ENCODE measurements around the gene DNM3. TPM values are rescaled to one million over a fixed set of nuclear protein-coding genes. Genes with fewer than 3 reads are reported as not detected.

The DNM3 gene
- total and polyA plus RNA-seq, 2 experiments from 2014 or later, result 5.2 to 12.2 TPM

- Histone ChIP-seq H3K4me1 (ENCODE audit: insufficient read depth) (peaks cover 22% of the 10 kb centered on the region), H2AFZ (no peak overlapping the region), H3K36me3 (ENCODE audit: insufficient read depth) (no peaks in the 10 kb centered on the region), H3K9me2 (ENCODE audit: insufficient read depth) (no peaks in the 10 kb centered on the region), H4K20me1 (replicated peaks; ENCODE audit: insufficient read depth) (no peaks in the 10 kb centered on the region), H3K27me3 (ENCODE audit: insufficient read depth) (no peaks in the 10 kb centered on the region), H3K4me3 (no peak overlapping the region), H3K79me2 (replicated peaks; ENCODE audit: insufficient read depth) (no peaks in the 10 kb centered on the region), H3F3A (replicated peaks; ENCODE audit: low read depth) (no peaks in the 10 kb centered on the region), H3K4me2 (no peak overlapping the region), H3K27ac (ENCODE audit: low read depth) (no peak overlapping the region)
- Mint-ChIP-seq H3K27me3 (ENCODE audit: insufficient read depth, low read depth, poor library complexity) (no peaks in the 10 kb centered on the region), H3K27ac (no peak overlapping the region), H3K4me1 (peaks cover 20% of the 10 kb centered on the region), H3K36me3 (ENCODE audit: low read depth) (no peaks in the 10 kb centered on the region; the same call in 2 of the 3 replicates), H3K9me3 (no peaks in the 10 kb centered on the region), H3K4me3 (no peak overlapping the region)
- no peak for ATAC-seq
- TF ChIP-seq EZH2phosphoT487 (IDR thresholded peaks at IDR 0.05; ENCODE audit: unreplicated experiment), result no peak
- TF ChIP-seq EZH2 (IDR thresholded peaks at IDR 0.05; ENCODE audit: low read depth, unreplicated experiment), result no peak
- TF ChIP-seq ZNF331 (CRISPR knock-in tag; IDR thresholded peaks at IDR 0.05; ENCODE audit: low read depth), result no peak
- TF ChIP-seq NANOG (IDR thresholded peaks at IDR 0.05; ENCODE audit: borderline replicate concordance), result no peak
- TF ChIP-seq JUNB (IDR thresholded peaks at IDR 0.05; ENCODE audit: unreplicated experiment), result no peak
- no peak for TF ChIP-seq CTCF (conservative IDR thresholded peaks at IDR 0.05; ENCODE audit: low read depth in 2 of 2)
- TF ChIP-seq ZNF462 (CRISPR knock-in tag; IDR thresholded peaks at IDR 0.05), result no peak
- TF ChIP-seq CREB1 (CRISPR knock-in tag; IDR thresholded peaks at IDR 0.05; ENCODE audit: low read depth), result no peak
- TF ChIP-seq ZNF114 (CRISPR knock-in tag; IDR thresholded peaks at IDR 0.05), result no peak
- no peak for TF ChIP-seq ETS1 (IDR thresholded peaks at IDR 0.05)
- TF ChIP-seq POLR2AphosphoS5 (IDR thresholded peaks at IDR 0.05; ENCODE audit: low read depth), result no peak
- TF ChIP-seq STAT1 (IDR thresholded peaks at IDR 0.05; ENCODE audit: unreplicated experiment), result no peak
- no peak for TF ChIP-seq REST (IDR thresholded peaks at IDR 0.05; ENCODE audit: unreplicated experiment)
- no peak for DNase-seq (ENCODE audit: low spot score)
These were observed 131.5 kb downstream of the DNM3 start for GRCh38 chr1:171972846-171973245.
